ENCODE data around the gene FBXO5.

DNA sequence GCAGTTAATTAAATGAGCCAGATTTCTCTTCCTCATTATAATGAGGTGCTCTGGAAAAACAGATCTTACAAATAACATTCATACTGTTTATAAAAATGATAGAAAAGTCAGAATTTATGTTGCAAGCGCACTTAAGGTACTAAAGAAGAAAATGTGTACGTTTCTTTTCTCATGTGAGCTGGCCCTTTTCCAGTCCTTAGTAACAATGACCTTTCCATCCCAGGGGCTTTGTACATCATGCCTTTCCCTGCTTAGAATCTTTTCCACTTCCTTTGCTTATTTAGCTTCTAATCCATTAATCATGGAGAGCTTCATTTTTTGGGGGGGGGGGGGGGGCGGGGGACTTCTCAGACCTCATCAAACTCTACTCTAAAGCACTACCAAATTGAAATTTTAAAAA lies 4.8 kb downstream of the FBXO5 start:
- TF ChIP-seq, protein P1, sequence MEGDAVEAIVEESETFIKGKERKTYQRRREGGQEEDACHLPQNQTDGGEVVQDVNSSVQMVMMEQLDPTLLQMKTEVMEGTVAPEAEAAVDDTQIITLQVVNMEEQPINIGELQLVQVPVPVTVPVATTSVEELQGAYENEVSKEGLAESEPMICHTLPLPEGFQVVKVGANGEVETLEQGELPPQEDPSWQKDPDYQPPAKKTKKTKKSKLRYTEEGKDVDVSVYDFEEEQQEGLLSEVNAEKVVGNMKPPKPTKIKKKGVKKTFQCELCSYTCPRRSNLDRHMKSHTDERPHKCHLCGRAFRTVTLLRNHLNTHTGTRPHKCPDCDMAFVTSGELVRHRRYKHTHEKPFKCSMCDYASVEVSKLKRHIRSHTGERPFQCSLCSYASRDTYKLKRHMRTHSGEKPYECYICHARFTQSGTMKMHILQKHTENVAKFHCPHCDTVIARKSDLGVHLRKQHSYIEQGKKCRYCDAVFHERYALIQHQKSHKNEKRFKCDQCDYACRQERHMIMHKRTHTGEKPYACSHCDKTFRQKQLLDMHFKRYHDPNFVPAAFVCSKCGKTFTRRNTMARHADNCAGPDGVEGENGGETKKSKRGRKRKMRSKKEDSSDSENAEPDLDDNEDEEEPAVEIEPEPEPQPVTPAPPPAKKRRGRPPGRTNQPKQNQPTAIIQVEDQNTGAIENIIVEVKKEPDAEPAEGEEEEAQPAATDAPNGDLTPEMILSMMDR (conservative IDR thresholded peaks at IDR 0.05; ENCODE audit: low read depth, low read length) = no peak
- no peak for TF ChIP-seq EZH2 (IDR thresholded peaks at IDR 0.05; ENCODE audit: borderline replicate concordance, low read depth, low read length, poor library complexity, severe bottlenecking)

All from A673 (cell line).